ENCODE results near the gene IQGAP2.

IQGAP2 gene

GRCh38 chr5:76404223-76405211, 1.4 kb downstream of the IQGAP2 start:
- H3K27ac ChIP-seq, result peak overlapping the region; percentile 81

GRCh38 chr5:76406014-76406413, 2.9 kb downstream of the IQGAP2 start:
- H3K27ac ChIP-seq, result no peak overlapping the region
- TF ChIP-seq CTCF (conservative IDR thresholded peaks at IDR 0.05), result no peak

More at GRCh38 chr5:76404223-76405211, 1.4 kb downstream of the IQGAP2 start:
- TF ChIP-seq CTCF (conservative IDR thresholded peaks at IDR 0.05), result no peak

- no peak for TF ChIP-seq CTCF (conservative IDR thresholded peaks at IDR 0.05)
- no peak overlapping the region for H3K27ac ChIP-seq
These were observed 3.6 kb downstream of the IQGAP2 start for GRCh38 chr5:76406673-76407072.

- no peak overlapping the region for H3K27ac ChIP-seq
These were observed 5.1 kb downstream of the IQGAP2 start for GRCh38 chr5:76408104-76408654.

GRCh38 chr5:76412511-76412910, 9.4 kb downstream of the IQGAP2 start:
- H3K27ac ChIP-seq, result peak overlapping the region; percentile 80
- no peak for TF ChIP-seq CTCF (conservative IDR thresholded peaks at IDR 0.05)

More at GRCh38 chr5:76408104-76408654, 5.1 kb downstream of the IQGAP2 start:
- no peak for TF ChIP-seq CTCF (conservative IDR thresholded peaks at IDR 0.05)

GRCh38 chr5:76413746-76414145, 10.7 kb downstream of the IQGAP2 start:
- TF ChIP-seq CTCF (conservative IDR thresholded peaks at IDR 0.05), result no peak
- H3K27ac ChIP-seq, result peak overlapping the region; percentile 80

- TF ChIP-seq CTCF (conservative IDR thresholded peaks at IDR 0.05), result no peak
- H3K27ac ChIP-seq, result peak overlapping the region; percentile 80
These were observed 11.7 kb downstream of the IQGAP2 start for GRCh38 chr5:76414788-76415187.

All from VCaP (cell line).